NOMO-1 treated with dmso at 0.1 percent for 144 hours (cell line): ENCODE results near the gene ARHGAP10.
"Not testable (repeated sequence)": the region's sequence is repeated elsewhere in the genome, so short reads cannot be mapped to it uniquely, and the experiment has no call there.

Source experiments
- DNase-seq: peaks from one replicate; lab custom pipeline; 2025; ENCODE audit not compliant: unreplicated experiment; lab: John Stamatoyannopoulos, UW

ARHGAP10 gene

DNA sequence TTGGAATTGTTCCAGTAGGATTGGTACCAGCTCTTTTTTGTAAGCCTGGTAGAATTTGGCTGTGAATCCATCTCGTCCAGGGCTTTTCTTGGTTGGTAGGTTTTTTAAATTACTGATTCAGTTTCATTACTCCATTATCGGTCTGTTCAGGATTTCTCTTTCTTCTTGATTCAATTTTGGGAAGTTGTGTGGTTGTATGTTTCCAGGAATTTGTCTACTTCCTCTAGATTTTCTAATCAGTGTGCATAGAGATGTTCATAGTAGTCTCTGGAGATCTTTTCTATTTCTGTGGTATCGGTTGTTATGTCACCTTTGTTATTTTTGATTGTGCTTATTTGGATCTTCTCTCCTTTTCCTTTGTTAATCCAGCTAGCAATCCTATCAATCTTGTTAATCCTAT is 248.7 kb downstream of the ARHGAP10 start:
- no peak for DNase-seq

GRCh38 chr4:147981305-147981704 is 249.4 kb downstream of the ARHGAP10 start:
- DNase-seq: no peak

- no peak for DNase-seq
Measured at GRCh38 chr4:147984065-147984777, 252.3 kb downstream of the ARHGAP10 start.

DNA sequence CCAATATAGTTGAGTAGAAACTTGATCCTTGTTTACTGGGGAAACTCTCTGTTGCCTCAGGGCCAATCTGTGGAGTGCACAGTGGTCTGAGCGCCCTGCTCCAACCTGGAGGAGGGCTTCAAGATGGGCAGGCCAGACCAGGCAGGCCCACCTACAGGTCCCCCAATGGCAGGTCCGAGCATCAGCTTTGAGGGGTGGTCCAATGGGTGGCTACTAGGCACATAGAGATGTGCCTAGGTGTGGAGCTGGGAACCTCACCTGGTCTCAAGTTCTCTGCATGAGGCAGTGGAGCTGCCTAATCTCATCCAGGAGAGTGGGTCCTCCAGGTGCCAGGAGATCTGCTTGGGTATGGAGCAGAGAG is 252.9 kb downstream of the ARHGAP10 start:
- no peak for DNase-seq

DNA sequence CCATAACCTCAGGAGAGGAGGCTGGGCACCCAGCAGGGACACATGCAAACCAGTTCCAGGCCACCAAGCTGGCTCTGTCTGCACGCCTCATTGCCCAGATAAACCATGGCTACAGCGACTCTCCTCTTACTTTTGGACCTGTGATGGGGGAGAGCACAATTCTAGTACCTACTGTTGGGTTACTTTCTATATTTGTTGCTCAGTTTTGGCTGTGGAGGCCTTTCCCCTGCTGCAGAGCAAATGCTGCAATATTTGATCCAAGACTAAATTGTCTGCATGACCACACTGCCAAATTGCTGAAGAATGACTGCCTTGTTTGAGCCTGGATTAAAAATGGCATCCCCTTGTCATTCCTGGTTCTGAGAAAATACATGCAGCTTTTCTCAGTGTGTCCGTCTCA is 253.5 kb downstream of the ARHGAP10 start:
- no peak for DNase-seq

GRCh38 chr4:147987252-147987651 is 255.4 kb downstream of the ARHGAP10 start:
- DNase-seq: no peak

GRCh38 chr4:147991543-147992283 is 259.8 kb downstream of the ARHGAP10 start:
- DNase-seq: no peak

GRCh38 chr4:147994076-147994475 is 262.2 kb downstream of the ARHGAP10 start:
- DNase-seq: no peak

GRCh38 chr4:147994491-147995385 is 262.9 kb downstream of the ARHGAP10 start:
- DNase-seq: no peak

DNA sequence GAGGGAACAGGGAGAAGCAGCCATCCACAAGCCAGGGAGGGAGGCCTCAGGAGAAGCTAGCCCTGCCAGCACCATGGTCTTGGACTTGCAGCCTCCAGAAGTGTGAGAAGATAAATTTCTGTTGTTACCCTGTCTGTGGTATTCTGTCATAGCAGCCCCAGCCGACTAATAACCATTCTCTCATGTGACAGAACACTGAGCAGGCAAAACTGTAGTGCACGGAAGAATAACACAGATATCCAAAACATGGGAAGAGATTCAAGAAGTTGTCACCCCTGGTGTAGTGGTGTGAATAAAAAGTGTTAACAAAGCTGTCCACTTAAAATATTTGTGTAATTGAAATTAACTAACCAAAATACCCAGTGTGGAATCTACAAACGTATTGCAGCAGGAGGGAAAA is 265.0 kb downstream of the ARHGAP10 start:
- DNase-seq: no peak

- DNase-seq: not testable (repeated sequence)
Measured at GRCh38 chr4:148000038-148000437, 268.1 kb downstream of the ARHGAP10 start.

DNA sequence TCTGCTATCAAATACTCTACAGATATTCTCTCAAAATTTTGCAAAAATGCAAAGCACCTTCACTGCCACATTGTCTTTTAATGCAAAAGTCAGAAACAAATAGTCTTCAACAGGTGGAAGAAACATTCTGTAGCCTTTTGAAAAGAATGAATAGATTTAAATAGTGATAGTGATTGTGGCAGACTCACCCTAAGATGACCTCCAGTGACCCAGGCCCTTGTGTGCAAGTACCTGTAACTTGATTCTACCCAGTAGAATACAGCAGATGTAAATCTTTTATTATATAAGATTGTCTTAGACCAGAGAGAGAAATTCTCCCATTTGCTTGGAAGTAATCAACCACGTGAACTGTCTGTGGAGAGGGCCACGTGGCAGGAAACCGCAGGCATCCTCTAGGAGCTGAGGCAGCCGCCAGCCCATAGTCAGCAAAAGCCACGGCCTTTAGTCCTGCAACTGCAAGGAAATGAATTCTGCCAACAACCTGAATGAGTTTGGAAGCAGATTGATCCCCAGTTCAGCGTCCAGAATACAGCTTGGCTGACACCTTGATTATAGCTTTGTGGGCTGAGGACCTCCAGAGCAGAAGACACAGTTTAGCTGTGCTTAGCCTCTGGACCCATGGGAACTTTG is 272.5 kb downstream of the ARHGAP10 start:
- DNase-seq: no peak

GRCh38 chr4:148006001-148006400 is 274.1 kb downstream of the ARHGAP10 start:
- DNase-seq: no peak

DNA sequence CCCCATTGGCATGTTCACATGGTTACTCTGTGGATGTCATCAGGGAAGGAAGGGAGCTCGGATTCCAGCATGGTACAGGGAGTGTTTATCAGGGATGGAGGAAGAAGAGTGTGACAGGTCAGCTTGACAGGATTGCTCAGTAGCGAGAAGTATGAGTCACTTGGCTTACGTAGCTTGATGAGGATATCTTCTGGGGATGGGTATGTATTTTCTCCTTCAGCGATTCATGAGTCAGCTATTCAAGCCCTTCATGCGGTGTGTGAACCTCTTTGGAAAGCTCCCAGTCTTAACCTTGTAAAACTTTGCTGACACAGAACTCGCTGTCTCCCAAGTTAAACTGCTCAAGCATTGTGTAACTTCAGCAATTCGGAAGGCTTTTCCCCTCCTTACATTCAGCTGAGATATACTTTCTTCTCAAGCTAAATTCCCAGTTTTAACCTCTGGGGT is 275.4 kb downstream of the ARHGAP10 start:
- no peak for DNase-seq

DNA sequence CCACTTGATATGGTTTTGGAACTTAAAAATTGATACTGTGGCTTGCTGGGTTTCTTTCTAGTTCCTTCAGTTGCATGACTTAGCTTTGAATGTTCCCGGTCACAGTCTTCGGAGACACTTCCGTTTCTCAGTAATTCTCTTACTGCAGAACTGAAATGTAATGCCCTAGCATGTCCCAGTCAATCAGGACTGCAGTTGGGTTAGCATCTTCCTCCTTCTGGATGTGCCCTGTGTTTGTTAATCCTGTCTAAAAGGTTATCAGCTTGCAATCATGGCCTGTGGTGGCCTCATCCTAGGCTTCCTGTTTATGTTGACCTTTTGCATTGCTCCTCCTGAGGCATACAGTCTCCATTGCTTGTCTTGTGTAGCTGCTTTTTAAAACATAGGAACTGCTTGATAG is 275.9 kb downstream of the ARHGAP10 start:
- DNase-seq: no peak

- peak; percentile 55 for DNase-seq
Measured at GRCh38 chr4:148015058-148015457, 283.2 kb downstream of the ARHGAP10 start.

DNA sequence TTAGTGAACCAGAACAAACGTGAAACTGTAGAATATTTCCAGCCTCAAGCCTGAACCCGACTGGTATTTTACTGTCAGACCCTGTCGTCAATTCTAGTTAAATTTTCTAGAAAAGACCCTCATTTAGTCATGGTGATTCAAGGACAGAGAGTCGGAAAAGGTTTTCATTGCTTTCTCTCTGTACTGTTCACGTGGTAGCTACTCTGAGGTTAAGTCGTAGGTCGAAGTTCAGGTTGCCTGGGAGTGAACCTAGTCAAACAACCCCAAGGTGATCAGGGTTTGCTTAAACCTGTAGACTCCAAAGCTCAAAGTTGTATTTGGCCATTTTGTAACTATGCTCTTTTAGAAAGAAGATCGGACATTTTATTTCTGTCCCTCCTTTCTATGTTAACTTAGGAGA is 283.6 kb downstream of the ARHGAP10 start:
- DNase-seq: no peak

DNA sequence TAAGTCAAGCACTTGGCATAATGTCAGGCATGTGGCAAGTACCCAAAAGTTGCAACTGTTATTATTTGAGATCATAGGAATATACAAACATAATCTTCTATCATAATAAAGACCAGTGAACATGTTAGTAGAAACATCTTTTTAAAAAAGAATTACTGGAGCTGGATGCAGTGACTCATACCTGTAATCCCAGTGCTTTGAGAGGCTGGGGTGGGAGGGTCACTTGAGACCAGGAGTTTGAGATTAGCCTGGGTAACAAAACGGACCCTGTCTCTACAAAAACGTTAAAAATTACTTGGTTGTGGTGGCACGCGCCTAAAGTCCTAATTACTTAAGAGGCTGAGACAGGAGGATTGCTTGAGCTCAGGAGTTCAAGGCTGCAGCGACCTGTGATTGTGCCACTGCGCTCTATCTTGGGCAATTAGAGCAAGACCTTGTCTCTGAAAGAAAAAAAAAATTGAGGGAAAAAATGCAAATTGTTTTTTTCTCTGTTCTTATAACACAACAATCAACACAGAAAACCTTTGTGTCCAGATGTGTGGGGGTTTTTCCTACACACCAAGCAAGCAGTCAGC is 284.3 kb downstream of the ARHGAP10 start:
- DNase-seq: no peak

GRCh38 chr4:148017801-148018200 is 285.9 kb downstream of the ARHGAP10 start:
- DNase-seq: no peak

- DNase-seq: no peak
Measured at GRCh38 chr4:148021686-148022085, 289.8 kb downstream of the ARHGAP10 start.

GRCh38 chr4:148022975-148023374 is 291.1 kb downstream of the ARHGAP10 start:
- no peak for DNase-seq
